Islet of Langerhans (tissue), 1 donor: ENCODE data around the gene ZNF3.

ENCODE experiments used
- FAIRE-seq: peaks from one replicate; lab custom pipeline; 2011; peaks lifted over from hg19 to GRCh38; lab: Jason Lieb, UNC

ZNF3 gene

GRCh38 chr7:100109521-100110163 is 28.1 kb upstream of the ZNF3 start:
- no peak for FAIRE-seq

GRCh38 chr7:100107890-100108289 is 26.4 kb upstream of the ZNF3 start:
- no peak for FAIRE-seq

GRCh38 chr7:100107125-100107737 is 25.7 kb upstream of the ZNF3 start:
- FAIRE-seq: no peak

- FAIRE-seq: no peak
Observed at GRCh38 chr7:100106633-100107032, 25.1 kb upstream of the ZNF3 start.

GRCh38 chr7:100105534-100105933 is 24.0 kb upstream of the ZNF3 start:
- FAIRE-seq: no peak

GRCh38 chr7:100102950-100103840 is 21.7 kb upstream of the ZNF3 start:
- FAIRE-seq: no peak

GRCh38 chr7:100101016-100101862 is 19.7 kb upstream of the ZNF3 start, which contains the start of the genes AP4M1 and MCM7:
AP4M1 (plus strand) TSS chr7:100101643; CDS start chr7:100101715, 72 bp downstream.
MCM7 (minus strand) TSS chr7:100101397; CDS start chr7:100101294, 103 bp downstream.
- FAIRE-seq: no peak

GRCh38 chr7:100100420-100101015 is 19.0 kb upstream of the ZNF3 start:
- no peak for FAIRE-seq

GRCh38 chr7:100099452-100099851 is 17.9 kb upstream of the ZNF3 start:
- no peak for FAIRE-seq

- FAIRE-seq: no peak
Observed at GRCh38 chr7:100098913-100099312, 17.4 kb upstream of the ZNF3 start.

- no peak for FAIRE-seq
Observed at GRCh38 chr7:100095704-100096103, 14.2 kb upstream of the ZNF3 start.

GRCh38 chr7:100095289-100095688 is 13.8 kb upstream of the ZNF3 start:
- no peak for FAIRE-seq

GRCh38 chr7:100093925-100094486 is 12.5 kb upstream of the ZNF3 start:
- no peak for FAIRE-seq

- no peak for FAIRE-seq
Observed at GRCh38 chr7:100093498-100093897, 12.0 kb upstream of the ZNF3 start.

GRCh38 chr7:100093054-100093453 is 11.5 kb upstream of the ZNF3 start:
- no peak for FAIRE-seq

- FAIRE-seq: no peak
Observed at GRCh38 chr7:100091411-100092181, 10.1 kb upstream of the ZNF3 start.

- no peak for FAIRE-seq
Observed at GRCh38 chr7:100090527-100091410, 9.2 kb upstream of the ZNF3 start.

- no peak for FAIRE-seq
Observed at GRCh38 chr7:100089458-100090196, 8.1 kb upstream of the ZNF3 start.
